SK-N-SH treated with all-trans-retinoic acid at 6 μM for 48 hours (cell line): ENCODE results near the gene CMTM2.

Experiments
- ATAC-seq: fragments of 200-7000 bp; cut with Tn5 transposase; 3 replicates; pipeline ENCODE4 v1.9.1; 2020; ENCODE audit warnings: mild to moderate bottlenecking, moderate library complexity
- ARNTL ChIP-seq: fragments of 450-650 bp; formaldehyde crosslinking; IDR thresholded peaks from 2 replicates; pipeline ENCODE4 v1.5.0; 2020; ENCODE audit warnings: low read depth, mild to moderate bottlenecking, moderate library complexity, borderline replicate concordance
- BACH2 ChIP-seq: fragments of 250-450 bp; sonication (Bioruptor Pico); IDR thresholded peaks from 2 replicates; pipeline ENCODE4 v1.9.0; 2021; ENCODE audit warnings: mild to moderate bottlenecking, borderline replicate concordance
- CSDC2 ChIP-seq: fragments of 250-450 bp; sonication (Bioruptor Pico); IDR thresholded peaks from 2 replicates; pipeline ENCODE4 v1.5.0; 2020; ENCODE audit warnings: mild to moderate bottlenecking, moderate library complexity
- CSRNP3 ChIP-seq: fragments of 250-450 bp; sonication (Bioruptor Pico); IDR thresholded peaks from 2 replicates; pipeline ENCODE4 v1.5.1; 2021; ENCODE audit warnings: mild to moderate bottlenecking, moderate library complexity
- ESRRG ChIP-seq: fragments of 250-450 bp; sonication (Bioruptor Pico); IDR thresholded peaks from 2 replicates; pipeline ENCODE4 v1.6.1; 2021; ENCODE audit warnings: mild to moderate bottlenecking
- GLIS3 ChIP-seq: fragments of 250-450 bp; sonication (Bioruptor Pico); IDR thresholded peaks from 2 replicates; pipeline ENCODE4 v1.5.0; 2020; ENCODE audit warnings: mild to moderate bottlenecking, moderate library complexity
- ISL1 ChIP-seq: fragments of 250-450 bp; sonication (Bioruptor Pico); IDR thresholded peaks from 2 replicates; pipeline ENCODE4 v2.1.2; 2022; ENCODE audit warnings: mild to moderate bottlenecking, moderate library complexity
- OSR1 ChIP-seq: fragments of 250-450 bp; sonication (Bioruptor Pico); IDR thresholded peaks from 2 replicates; pipeline ENCODE4 v1.8.0; 2022; ENCODE audit warnings: moderate library complexity, mild to moderate bottlenecking, inconsistent platforms
- PATZ1 ChIP-seq: fragments of 250-450 bp; sonication (Bioruptor Pico); IDR thresholded peaks from 2 replicates; pipeline ENCODE4 v1.8.0; 2020; ENCODE audit warnings: mild to moderate bottlenecking, moderate library complexity, borderline replicate concordance
- POU6F1 ChIP-seq: fragments of 250-450 bp; sonication (Bioruptor Pico); IDR thresholded peaks from 2 replicates; pipeline ENCODE4 v1.8.0; 2021; ENCODE audit warnings: low read depth, mild to moderate bottlenecking, moderate library complexity, borderline replicate concordance
- PPARA ChIP-seq: fragments of 250-450 bp; sonication (Bioruptor Pico); IDR thresholded peaks from 2 replicates; pipeline ENCODE4 v1.5.0; 2020; ENCODE audit warnings: mild to moderate bottlenecking, borderline replicate concordance
- RARB ChIP-seq: fragments of 250-450 bp; sonication (Bioruptor Pico); IDR thresholded peaks from 2 replicates; pipeline ENCODE4 v1.8.0; 2021; ENCODE audit warnings: mild to moderate bottlenecking, moderate library complexity
- TCF4 ChIP-seq: fragments of 250-450 bp; sonication (Bioruptor Pico); IDR thresholded peaks from 2 replicates; pipeline ENCODE4 v1.8.0; 2021; ENCODE audit warnings: mild to moderate bottlenecking, moderate library complexity, borderline replicate concordance
- TOX ChIP-seq: fragments of 250-450 bp; sonication (Bioruptor Pico); IDR thresholded peaks from 2 replicates; pipeline ENCODE4 v1.8.0; 2021; ENCODE audit warnings: mild to moderate bottlenecking, moderate library complexity, borderline replicate concordance
- TSHZ2 ChIP-seq: fragments of 250-450 bp; sonication (Bioruptor Pico); IDR thresholded peaks from 2 replicates; pipeline ENCODE4 v1.5.0; 2020; ENCODE audit warnings: mild to moderate bottlenecking, moderate library complexity
- ZC3H10 ChIP-seq: fragments of 250-450 bp; sonication (Bioruptor Pico); IDR thresholded peaks from 2 replicates; pipeline ENCODE4 v1.5.1; 2021; ENCODE audit warnings: mild to moderate bottlenecking, moderate library complexity
- ZFP30 ChIP-seq: fragments of 450-650 bp; formaldehyde crosslinking; IDR thresholded peaks from 2 replicates; pipeline ENCODE4 v1.5.0; 2022; ENCODE audit warnings: mild to moderate bottlenecking, moderate library complexity
- ZNF565 ChIP-seq: fragments of 450-650 bp; formaldehyde crosslinking; conservative IDR thresholded peaks from 2 replicates; pipeline ENCODE4 v1.5.0; 2020; ENCODE audit warnings: low read depth, mild to moderate bottlenecking, moderate library complexity
- ZNF70 ChIP-seq: fragments of 450-650 bp; formaldehyde crosslinking; IDR thresholded peaks from 2 replicates; pipeline ENCODE4 v1.5.0; 2020; ENCODE audit warnings: mild to moderate bottlenecking, moderate library complexity
- ZNF8 ChIP-seq: fragments of 450-650 bp; formaldehyde crosslinking; IDR thresholded peaks from 2 replicates; pipeline ENCODE4 v1.5.0; 2020; ENCODE audit warnings: mild to moderate bottlenecking, moderate library complexity

CMTM2 gene

GRCh38 chr16:66614161-66614802 lies 35.0 kb downstream of the CMTM2 start:
- TF ChIP-seq TCF4 (CRISPR knock-in tag): no peak
- TF ChIP-seq BACH2 (CRISPR knock-in tag): no peak
- no peak for TF ChIP-seq ESRRG (CRISPR knock-in tag)
- no peak for TF ChIP-seq POU6F1 (CRISPR knock-in tag)
- TF ChIP-seq ZFP30 (CRISPR knock-in tag): no peak
- TF ChIP-seq RARB: no peak
- no peak for TF ChIP-seq OSR1 (CRISPR knock-in tag)
- TF ChIP-seq ZNF70 (CRISPR knock-in tag): no peak
- TF ChIP-seq TOX (CRISPR knock-in tag): no peak
- no peak for TF ChIP-seq TSHZ2 (CRISPR knock-in tag)
- no peak for TF ChIP-seq PATZ1 (CRISPR knock-in tag)
- TF ChIP-seq ZNF565 (CRISPR knock-in tag): no peak
- no peak for TF ChIP-seq CSRNP3 (CRISPR knock-in tag)
- TF ChIP-seq ARNTL (CRISPR knock-in tag): no peak
- no peak for TF ChIP-seq PPARA
- TF ChIP-seq ZNF8 (CRISPR knock-in tag): no peak
- TF ChIP-seq ISL1 (CRISPR knock-in tag): no peak
- TF ChIP-seq ZC3H10 (CRISPR knock-in tag): no peak
- TF ChIP-seq, all 23 proteins: peak for 0
- ATAC-seq: no peak

GRCh38 chr16:66616169-66616568 lies 36.9 kb downstream of the CMTM2 start:
- TF ChIP-seq TCF4 (CRISPR knock-in tag) (no peak), ZC3H10 (CRISPR knock-in tag) (no peak), OSR1 (CRISPR knock-in tag) (no peak), TOX (CRISPR knock-in tag) (no peak), ESRRG (CRISPR knock-in tag) (no peak), CSRNP3 (CRISPR knock-in tag) (no peak)
- TF ChIP-seq, all 23 proteins: peak for 0

GRCh38 chr16:66616592-66616991 lies 37.3 kb downstream of the CMTM2 start:
- no peak for ATAC-seq
- TF ChIP-seq ZNF565 (CRISPR knock-in tag): no peak

More at GRCh38 chr16:66616169-66616568, 36.9 kb downstream of the CMTM2 start:
- no peak for ATAC-seq

- no peak for ATAC-seq
- no peak for TF ChIP-seq ZNF8 (CRISPR knock-in tag)
- no peak for TF ChIP-seq PATZ1 (CRISPR knock-in tag)
- no peak for TF ChIP-seq TOX (CRISPR knock-in tag)
- no peak for TF ChIP-seq GLIS3 (CRISPR knock-in tag)
- TF ChIP-seq CSDC2: no peak
Measured at GRCh38 chr16:66617010-66617434, 37.8 kb downstream of the CMTM2 start.
